ENCODE results near the gene CEP128.
A peak's percentile ranks its signal among the peaks of the same experiment; 100 is the strongest.
"Not testable (repeated sequence)": the region's sequence is repeated elsewhere in the genome, so short reads cannot be mapped to it uniquely, and the experiment has no call there.

The CEP128 gene

DNA sequence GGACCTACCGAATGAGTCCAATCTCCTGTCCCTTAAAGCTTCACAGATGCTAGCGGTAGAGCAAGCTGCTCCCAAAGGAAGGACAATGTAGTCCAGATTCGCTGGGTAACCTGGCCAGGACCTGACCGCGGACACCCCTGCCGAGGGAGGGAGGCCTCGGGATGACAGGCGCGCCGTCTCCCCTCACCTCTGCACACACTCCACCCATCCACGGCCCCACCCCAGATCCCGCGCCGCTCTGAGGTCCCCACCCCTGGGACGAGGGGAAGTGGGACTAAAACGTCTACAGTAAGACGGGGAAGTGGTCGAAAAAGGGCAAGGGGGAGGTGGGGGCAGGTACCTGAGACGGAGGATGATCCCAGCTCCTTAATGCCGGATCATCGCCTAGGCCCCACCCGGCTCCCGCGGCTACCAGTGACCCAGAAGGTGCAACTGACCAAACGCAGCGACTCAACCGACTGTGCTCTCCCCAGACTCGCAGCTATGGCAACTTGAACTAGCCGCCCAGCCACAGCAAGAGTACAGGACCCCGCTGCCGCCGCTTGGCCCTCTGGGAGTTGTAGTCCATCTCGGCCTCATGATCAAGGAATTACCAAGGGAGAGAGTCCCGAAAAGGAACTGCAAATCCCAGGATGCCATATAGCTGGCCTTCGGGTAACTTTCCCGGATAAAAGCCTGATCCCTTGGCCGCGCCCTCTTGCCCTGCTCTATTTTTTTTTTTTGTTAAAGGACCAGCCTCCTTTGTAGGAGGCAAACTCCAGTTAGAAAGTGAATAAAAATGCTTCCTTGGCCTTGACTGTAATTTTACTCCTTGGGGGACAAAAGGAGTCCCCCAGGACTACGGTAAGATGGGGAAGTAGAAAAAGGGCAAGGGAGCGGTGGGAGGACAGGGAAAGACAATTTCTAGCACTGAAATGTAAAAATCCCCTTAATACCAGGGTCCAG lies at the start of gene CEP128:
TSS of gene CEP128 (minus strand) at position 498 of the 945 bp plus-strand sequence.
- peak; percentile 86 to 90 for DNase-seq

- DNase-seq: no peak
These were observed 47.3 kb upstream of the CEP128 start for GRCh38 chr14:80988735-80989429.

GRCh38 chr14:80988192-80988591 lies 46.7 kb upstream of the CEP128 start:
- DNase-seq: no peak

DNA sequence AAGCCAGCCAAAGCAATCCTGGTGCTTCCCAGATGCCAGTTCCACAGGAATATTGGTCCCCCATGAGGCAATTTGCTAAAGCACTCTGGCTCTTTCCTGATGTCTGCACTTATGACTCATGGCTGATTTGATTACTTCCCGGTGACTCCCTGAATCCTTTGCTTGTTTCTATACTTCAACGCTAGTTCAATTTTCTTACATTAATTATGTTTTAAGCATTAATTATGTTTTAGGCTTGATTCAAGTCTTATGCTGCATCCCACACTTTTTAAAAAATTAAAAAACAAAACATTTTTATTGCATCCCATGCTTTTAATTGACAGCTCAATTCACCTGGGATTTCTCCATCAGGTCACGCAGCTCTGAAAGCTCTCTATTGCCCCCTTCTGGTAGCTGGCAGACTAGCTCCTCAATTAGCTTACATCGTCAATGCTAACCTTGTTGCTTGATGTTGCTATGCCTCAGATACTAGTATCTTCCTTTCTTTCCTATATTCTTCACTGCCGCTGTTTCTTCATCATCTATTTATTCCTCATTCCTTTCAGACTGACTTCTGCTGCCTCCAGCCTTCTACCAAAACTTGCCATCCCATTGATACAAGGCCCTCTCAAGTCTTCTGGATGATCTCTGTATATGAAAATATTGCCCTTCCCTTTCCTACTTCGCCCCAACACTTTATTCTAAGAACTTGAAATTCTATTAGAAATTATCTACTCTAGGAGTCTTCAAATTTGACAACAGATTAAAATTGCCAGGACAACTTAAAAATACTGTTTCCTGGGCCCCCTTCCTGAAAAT lies 45.9 kb upstream of the CEP128 start:
- DNase-seq: peak; percentile 59 to 78

GRCh38 chr14:80982711-80983110 lies 41.2 kb upstream of the CEP128 start:
- DNase-seq: no peak

- DNase-seq: no peak
These were observed 40.1 kb upstream of the CEP128 start for GRCh38 chr14:80981673-80982072.

DNA sequence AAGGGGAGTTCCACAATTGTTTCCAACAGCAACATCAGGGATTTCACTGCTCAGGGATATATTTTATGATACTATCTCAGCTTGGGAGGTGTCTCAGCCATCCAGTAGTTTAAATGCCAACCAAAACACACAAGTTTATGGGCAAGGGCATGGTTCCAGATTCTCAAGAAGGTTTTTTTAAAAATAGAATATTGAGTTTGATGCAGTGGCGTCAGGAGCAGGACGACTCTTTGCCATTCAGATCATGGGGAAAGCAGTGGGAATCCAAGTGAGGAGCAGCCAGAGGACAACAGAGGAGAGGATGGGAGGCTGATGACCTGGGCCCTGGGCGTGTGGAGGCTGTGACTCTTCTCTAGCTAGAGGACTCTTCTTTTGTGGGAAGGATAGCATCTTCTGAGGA lies 39.6 kb upstream of the CEP128 start:
- no peak for DNase-seq

DNA sequence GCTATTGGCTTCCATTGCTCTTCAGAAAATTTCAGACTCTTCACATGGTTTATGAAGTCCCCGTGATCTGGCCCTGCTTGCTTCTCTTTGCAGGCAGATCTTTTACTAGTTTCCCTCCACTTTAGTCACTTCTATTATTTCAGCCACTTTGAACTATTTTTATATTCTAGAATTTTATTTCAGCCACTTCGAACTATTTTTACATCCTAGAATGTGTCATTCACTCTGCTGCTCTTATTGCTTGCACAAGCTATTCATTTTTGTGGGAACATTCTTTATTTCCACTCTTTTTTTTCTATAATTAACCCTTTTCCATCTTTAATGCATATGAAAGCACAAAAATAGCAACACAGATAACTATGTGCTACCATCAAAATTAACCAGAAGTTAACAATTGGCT lies 38.4 kb upstream of the CEP128 start:
- no peak for DNase-seq

DNA sequence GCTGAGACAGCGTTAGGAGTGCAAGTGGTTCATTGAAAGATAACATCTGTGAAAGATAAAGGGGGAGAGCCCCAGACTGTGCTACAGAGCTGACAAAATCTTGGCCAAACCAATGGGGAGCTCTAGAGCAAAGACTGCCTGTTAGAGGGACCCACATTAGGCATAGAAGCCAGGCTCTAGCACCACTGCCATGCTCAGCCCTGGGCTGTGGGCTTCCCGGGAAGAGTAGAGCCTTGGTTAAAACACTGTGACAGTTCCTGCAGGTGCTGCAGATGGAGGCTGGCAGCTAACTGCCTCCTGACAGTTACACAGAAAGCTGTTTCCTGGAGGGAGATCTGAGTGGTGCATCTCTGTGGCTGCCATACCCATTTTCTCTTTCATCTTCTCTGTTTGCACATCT lies 36.9 kb upstream of the CEP128 start:
- DNase-seq: no peak

DNA sequence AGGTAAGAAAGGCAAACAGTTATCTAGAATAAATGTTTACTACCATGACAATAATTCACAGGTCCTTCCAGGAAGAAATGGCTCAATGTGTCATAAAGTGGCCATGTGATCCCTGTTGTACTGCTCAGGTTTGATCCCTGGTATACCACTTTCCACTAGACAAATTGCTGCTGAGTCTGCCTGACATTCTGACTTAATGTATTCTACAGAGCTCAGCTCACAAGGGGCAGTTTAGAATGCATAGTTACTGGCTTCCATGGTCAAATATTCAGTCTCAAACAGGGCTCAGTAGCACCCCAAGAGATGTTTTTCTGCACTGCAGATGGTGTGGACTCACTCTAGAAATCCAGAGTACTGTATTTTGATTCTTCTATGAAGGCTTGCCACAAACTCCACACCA lies 35.7 kb upstream of the CEP128 start:
- DNase-seq: no peak

DNA sequence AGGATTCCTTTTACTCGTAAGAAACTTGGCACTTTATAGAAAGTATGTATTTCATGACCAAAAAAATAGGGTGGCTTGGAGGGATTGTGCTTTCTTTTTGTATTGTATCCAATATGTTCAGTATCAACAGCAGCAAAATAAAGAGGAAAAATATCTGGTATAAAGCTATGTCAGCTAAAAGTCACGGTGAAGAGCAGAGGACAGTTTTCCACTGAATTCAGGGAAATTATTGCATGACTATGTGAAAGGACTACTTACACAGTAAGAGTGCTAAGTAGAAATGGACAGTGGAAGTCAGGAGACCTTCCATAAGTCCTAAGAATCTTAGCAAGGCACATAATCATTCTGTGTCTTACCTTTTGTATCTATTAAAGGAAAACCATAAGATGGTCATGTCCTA lies 33.1 kb upstream of the CEP128 start:
- DNase-seq: no peak

DNA sequence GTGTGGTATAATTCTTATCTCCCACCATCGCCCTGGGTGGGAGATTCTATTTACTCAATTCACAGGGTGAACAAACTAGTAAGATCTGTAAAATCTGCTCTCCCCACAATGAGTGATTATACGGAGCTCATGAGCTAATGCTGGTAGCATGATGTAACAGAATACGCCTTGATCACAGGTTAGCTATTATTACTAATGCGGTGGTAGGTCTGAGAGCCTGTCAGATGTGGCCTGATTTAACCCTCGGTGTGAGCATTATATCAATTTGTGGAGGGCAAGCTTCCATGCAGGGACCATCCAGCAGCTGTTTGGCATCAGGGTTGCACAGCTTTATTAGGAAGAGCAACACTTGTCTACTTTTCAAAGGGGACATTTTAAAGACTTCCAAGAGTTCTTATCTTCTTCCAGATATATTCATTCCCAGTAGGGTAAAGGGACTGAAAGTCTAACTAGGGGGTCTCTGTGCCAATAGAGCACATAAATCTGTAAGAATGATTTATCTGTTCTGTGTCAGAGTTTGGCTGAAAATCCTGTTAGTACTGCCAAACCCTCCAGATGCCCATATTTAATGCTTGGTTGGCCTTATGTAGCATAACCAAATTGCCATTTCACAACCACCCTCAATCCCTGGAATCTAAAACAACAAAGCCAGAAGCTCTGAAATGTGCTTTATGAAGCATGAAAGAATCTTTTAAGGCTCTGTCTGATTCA lies 32.5 kb upstream of the CEP128 start:
- DNase-seq: peak in 1 of 2 donors; percentile 25

GRCh38 chr14:80965037-80965436 lies 23.5 kb upstream of the CEP128 start:
- DNase-seq: no peak

- DNase-seq: peak; percentile 64 to 81
These were observed 18.0 kb upstream of the CEP128 start for GRCh38 chr14:80959496-80959895.

DNA sequence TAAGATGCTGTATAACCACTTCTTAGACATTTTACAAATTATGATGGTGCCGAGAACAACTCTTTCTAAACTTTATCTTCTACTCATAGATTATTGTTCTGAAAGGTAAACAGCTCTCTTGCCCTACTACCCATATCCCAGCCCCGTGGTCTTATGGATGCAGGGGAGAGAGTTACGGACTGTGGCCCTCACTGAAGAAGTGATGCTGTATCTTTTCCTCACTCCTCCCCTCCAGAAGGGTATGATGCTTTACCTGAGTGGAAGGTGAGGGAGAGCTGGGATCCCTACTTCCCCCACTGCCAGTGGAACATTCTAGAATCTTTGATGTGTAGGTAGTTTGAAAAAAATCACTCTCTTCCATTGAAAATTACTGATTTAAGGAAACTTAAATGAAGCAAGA lies 17.4 kb upstream of the CEP128 start:
- DNase-seq: no peak

- no peak for DNase-seq
These were observed 16.7 kb upstream of the CEP128 start for GRCh38 chr14:80958226-80958625.

GRCh38 chr14:80957613-80958012 lies 16.1 kb upstream of the CEP128 start:
- no peak for DNase-seq

DNA sequence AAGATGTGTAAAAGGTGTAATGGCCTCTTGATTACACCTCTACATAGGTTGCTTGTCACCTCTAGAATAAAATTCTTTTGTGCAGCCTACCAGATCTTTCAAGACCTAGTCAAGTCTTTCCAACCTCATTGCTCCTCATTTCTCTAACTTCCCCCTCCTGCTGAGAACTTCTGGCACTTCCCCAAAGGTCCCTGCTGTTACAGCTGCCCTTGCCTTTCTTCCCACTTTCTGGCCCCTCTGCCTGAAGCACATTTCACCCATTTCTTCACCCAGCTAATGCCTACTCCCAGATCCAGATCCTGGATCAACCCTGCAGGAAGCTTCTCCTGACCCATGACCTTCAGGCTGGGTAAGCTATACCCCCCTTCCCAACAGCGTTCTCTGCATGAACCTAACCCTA lies 15.4 kb upstream of the CEP128 start:
- DNase-seq: no peak

DNA sequence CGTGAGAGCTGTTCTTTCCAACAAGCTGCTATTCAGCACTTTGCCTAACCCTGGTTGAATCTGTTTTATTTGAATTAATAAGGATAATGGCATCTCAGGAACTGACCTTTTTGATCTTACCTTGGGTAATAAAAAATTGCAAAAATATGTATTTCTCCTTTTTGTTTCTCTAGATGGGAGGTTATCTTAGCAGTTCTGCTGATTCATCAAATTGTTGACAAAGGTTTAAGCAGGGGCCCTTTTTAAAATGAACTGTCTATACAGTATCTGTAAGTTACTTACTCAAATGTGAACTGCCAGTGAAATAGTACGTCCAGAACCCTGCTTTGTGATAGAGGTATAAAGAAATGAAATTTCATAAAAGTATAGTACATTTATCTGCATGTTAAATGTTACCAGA lies 14.6 kb upstream of the CEP128 start:
- DNase-seq: no peak

DNA sequence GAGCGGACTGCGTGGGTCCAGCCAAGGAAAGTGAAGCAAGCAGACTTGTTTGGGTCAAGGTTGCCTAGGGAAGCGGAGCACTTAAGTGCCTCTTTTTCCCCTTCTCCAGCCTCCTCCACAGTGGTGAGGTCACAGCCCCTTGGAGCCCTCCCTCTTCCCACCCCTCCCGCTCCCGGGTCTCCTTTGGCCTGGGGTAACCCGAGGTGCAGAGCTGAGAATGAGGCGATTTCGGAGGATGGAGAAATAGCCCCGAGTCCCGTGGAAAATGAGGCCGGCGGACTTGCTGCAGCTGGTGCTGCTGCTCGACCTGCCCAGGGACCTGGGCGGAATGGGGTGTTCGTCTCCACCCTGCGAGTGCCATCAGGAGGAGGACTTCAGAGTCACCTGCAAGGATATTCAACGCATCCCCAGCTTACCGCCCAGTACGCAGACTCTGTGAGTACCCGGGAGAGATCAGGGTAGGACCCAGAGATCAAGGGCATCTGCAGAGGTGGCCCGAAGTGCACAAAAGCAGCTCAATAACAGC lies 13.9 kb upstream of the CEP128 start, which contains the start of gene TSHR:
TSS of gene TSHR (plus strand) at position 206 of the 526 bp plus-strand sequence. CDS start at position 266, 60 bp downstream.
- DNase-seq: no peak

DNA sequence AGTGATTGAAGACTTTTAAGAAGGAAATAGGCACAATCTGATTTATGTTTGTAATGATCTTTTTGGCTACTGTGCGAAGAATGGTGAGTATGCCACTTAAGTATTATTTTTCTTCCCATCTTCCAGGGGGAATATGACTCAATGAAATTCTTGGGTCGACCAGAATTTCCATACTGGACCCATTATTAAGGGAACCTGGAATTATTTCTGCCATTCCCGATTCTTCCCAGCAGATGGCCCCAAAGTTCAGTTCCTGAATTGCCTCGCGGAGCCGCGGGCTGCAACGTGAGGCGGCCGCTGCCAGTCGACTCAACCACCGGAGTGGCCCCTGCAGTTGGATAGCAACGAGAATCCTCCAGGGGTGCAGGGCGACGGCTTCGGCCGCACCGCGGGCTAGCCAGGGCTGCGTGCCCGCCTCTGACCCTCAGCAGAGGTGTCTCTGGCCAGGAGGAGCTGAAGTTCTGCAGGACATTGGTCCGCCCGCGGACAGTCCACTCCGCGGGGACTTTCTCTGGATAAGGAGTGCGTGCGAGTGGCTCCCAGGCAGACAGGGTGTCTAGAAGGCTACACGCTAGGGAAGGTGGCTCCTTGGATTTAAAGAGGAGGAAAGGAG lies 13.3 kb upstream of the CEP128 start:
- peak; percentile 71 to 83 for DNase-seq

DNA sequence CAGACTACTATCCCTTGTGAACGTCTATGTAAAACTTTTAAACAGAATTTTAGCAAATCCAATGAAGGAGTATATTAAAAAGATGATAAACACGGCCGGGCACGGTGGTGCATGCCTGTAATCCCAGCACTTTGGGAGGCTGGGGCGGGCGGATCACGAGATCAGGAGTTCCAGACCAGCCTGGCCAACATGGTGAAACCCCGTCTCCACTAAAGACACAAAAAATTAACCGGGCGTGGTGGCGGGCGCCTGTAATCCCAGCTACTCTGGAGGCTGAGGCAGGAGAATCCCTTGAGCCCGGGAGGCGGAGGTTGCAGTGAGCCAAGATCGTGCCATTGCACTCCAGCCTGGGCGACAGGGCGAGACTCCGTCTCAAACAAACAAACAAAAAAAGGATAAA lies 11.7 kb upstream of the CEP128 start:
- DNase-seq: not testable (repeated sequence)

All from CD4-positive, alpha-beta T cell treated with Interferon alpha-2 for 1 hour (primary cell).